H9 (cell line): ENCODE data around the gene JUP. TPM values are rescaled to one million over a fixed set of nuclear protein-coding genes. Genes with fewer than 3 reads are reported as not detected.

Experiments used
- DNase-seq: peaks from one replicate; pipeline ENCODE4 v3.0.0-alpha.2; 2017
- H2AFZ ChIP-seq: one replicate; pipeline ENCODE4 v1.6.1; 2013; ENCODE audit warnings: mild to moderate bottlenecking, low read length, control low read depth, moderate library complexity
- H2AK5ac ChIP-seq: 2 replicates; pipeline ENCODE4 v1.6.1; 2013; ENCODE audit warnings: low read length, control low read depth, mixed read lengths; ENCODE audit not compliant: insufficient read length
- H2BK120ac ChIP-seq: one replicate; pipeline ENCODE4 v1.6.1; 2013; ENCODE audit warnings: low read depth, mild to moderate bottlenecking, low read length, control low read depth, inconsistent platforms; ENCODE audit not compliant: poor library complexity, severe bottlenecking
- H2BK12ac ChIP-seq: 2 replicates; pipeline ENCODE4 v1.6.1; 2013; ENCODE audit warnings: low read length, control low read depth, mixed read lengths, low read depth; ENCODE audit not compliant: insufficient read length
- H2BK15ac ChIP-seq: 2 replicates; pipeline ENCODE4 v1.6.1; 2013; ENCODE audit warnings: low read depth, low read length, control low read depth
- H2BK20ac ChIP-seq: one replicate; pipeline ENCODE4 v1.6.1; 2013; ENCODE audit warnings: low read depth, mild to moderate bottlenecking, low read length, control low read depth, inconsistent platforms; ENCODE audit not compliant: poor library complexity, severe bottlenecking
- H2BK5ac ChIP-seq: 2 replicates; pipeline ENCODE4 v1.6.1; 2013; ENCODE audit warnings: low read length, control low read depth, mixed read lengths; ENCODE audit not compliant: insufficient read length
- H3K14ac ChIP-seq: 2 replicates; pipeline ENCODE4 v1.6.1; 2013; ENCODE audit warnings: low read length, control low read depth; ENCODE audit not compliant: insufficient read depth
- H3K18ac ChIP-seq: 2 replicates; pipeline ENCODE4 v1.6.1; 2013; ENCODE audit warnings: low read depth, mild to moderate bottlenecking, mixed read lengths, low read length, control low read depth; ENCODE audit not compliant: insufficient read length
- H3K23ac ChIP-seq: 2 replicates; pipeline ENCODE4 v1.6.1; 2013; ENCODE audit warnings: low read length, control low read depth, mixed read lengths, low read depth; ENCODE audit not compliant: insufficient read length
- H3K23me2 ChIP-seq: 2 replicates; pipeline ENCODE4 v1.6.1; 2013; ENCODE audit warnings: low read depth, mild to moderate bottlenecking, mixed read lengths, low read length, control low read depth; ENCODE audit not compliant: insufficient read length, poor library complexity, severe bottlenecking
- H3K27ac ChIP-seq: 2 replicates; pipeline ENCODE4 v1.5.1; 2013; ENCODE audit warnings: low read length, control low read depth, mixed read lengths, low read depth; ENCODE audit not compliant: insufficient read length
- H3K27me3 ChIP-seq: 2 replicates; pipeline ENCODE4 v1.6.1; 2013; ENCODE audit warnings: low read length, control low read depth, inconsistent platforms; ENCODE audit not compliant: insufficient read depth
- H3K4ac ChIP-seq: 2 replicates; pipeline ENCODE4 v1.6.1; 2013; ENCODE audit warnings: low read depth, mild to moderate bottlenecking, control low read depth, inconsistent platforms, low read length, moderate library complexity
- H3K4me1 ChIP-seq: 2 replicates; pipeline ENCODE4 v1.6.1; 2013; ENCODE audit warnings: low read length, control low read depth, inconsistent platforms; ENCODE audit not compliant: insufficient read depth
- H3K4me2 ChIP-seq: 2 replicates; pipeline ENCODE4 v1.6.1; 2013; ENCODE audit warnings: low read length, control low read depth, mixed read lengths; ENCODE audit not compliant: insufficient read length, insufficient read depth
- H3K56ac ChIP-seq: 2 replicates; pipeline ENCODE4 v1.6.1; 2013; ENCODE audit warnings: low read depth, mild to moderate bottlenecking, mixed read lengths, low read length, control low read depth; ENCODE audit not compliant: insufficient read length
- H3K79me1 ChIP-seq: 2 replicates; pipeline ENCODE4 v1.6.1; 2013; ENCODE audit warnings: low read depth, mild to moderate bottlenecking, moderate library complexity, low read length, control low read depth, inconsistent platforms; ENCODE audit not compliant: insufficient read depth, poor library complexity, severe bottlenecking
- H3K79me2 ChIP-seq: 2 replicates; pipeline ENCODE4 v1.6.1; 2013; ENCODE audit warnings: low read length, control low read depth, inconsistent platforms; ENCODE audit not compliant: insufficient read depth
- H3K9ac ChIP-seq: 2 replicates; pipeline ENCODE4 v1.6.1; 2013; ENCODE audit warnings: low read length, control low read depth, mixed read lengths; ENCODE audit not compliant: insufficient read length; ENCODE audit errors: extremely low read depth
- H3K9me3 ChIP-seq: one replicate; pipeline ENCODE4 v1.6.1; 2013; ENCODE audit warnings: low read depth, low read length, inconsistent platforms; ENCODE audit not compliant: control insufficient read depth
- H3T11ph ChIP-seq: one replicate; pipeline ENCODE4 v1.6.1; 2013; ENCODE audit warnings: mild to moderate bottlenecking, low read length, control low read depth, inconsistent platforms
- H4K20me1 ChIP-seq: one replicate; pipeline ENCODE4 v1.6.1; 2013; ENCODE audit not compliant: control insufficient read depth, insufficient read length, insufficient read depth
- H4K5ac ChIP-seq: 2 replicates; pipeline ENCODE4 v1.6.1; 2013; ENCODE audit warnings: low read depth, mild to moderate bottlenecking, mixed read lengths, low read length, control low read depth; ENCODE audit not compliant: insufficient read length
- H4K8ac ChIP-seq: replicated peaks from 2 replicates; pipeline ENCODE4 v1.6.1; 2013; ENCODE audit warnings: low read length, control low read depth, mixed read lengths, low read depth; ENCODE audit not compliant: insufficient read length
- H4K91ac ChIP-seq: 2 replicates; pipeline ENCODE4 v1.6.1; 2013; ENCODE audit warnings: low read depth, mild to moderate bottlenecking, moderate library complexity, mixed read lengths, low read length, control low read depth; ENCODE audit not compliant: insufficient read length
- H3K27ac Mint-ChIP-seq, 3 experiments: 2 replicates in 2 of 3; 3 replicates in 1 of 3; pipeline ENCODE4 v1.8.0; 2020 to 2021; ENCODE audit warnings: mixed read lengths in 3 of 3, mild to moderate bottlenecking in 1 of 3, moderate library complexity in 1 of 3
- H3K27me3 Mint-ChIP-seq: 2 replicates; pipeline ENCODE4 v1.8.0; 2021; ENCODE audit warnings: low read depth, mild to moderate bottlenecking, moderate library complexity, mixed read lengths
- H3K36me3 Mint-ChIP-seq, 3 experiments: 2 replicates in 2 of 3; 3 replicates in 1 of 3; pipeline ENCODE4 v1.8.0; 2020 to 2021; ENCODE audit warnings: low read depth in 3 of 3, mixed read lengths in 3 of 3; ENCODE audit not compliant: insufficient read depth in 1 of 3
- H3K4me1 Mint-ChIP-seq, 2 experiments: 2 replicates each; pipeline ENCODE4 v1.8.0; 2020; ENCODE audit warnings: mixed read lengths in 2 of 2
- H3K4me3 Mint-ChIP-seq, 2 experiments: 2 replicates in 1 of 2; 3 replicates in 1 of 2; pipeline ENCODE4 v1.8.0; 2020 to 2021; ENCODE audit warnings: mild to moderate bottlenecking in 2 of 2, mixed read lengths in 2 of 2, moderate library complexity in 1 of 2
- H3K9me3 Mint-ChIP-seq, 2 experiments: 2 replicates in 1 of 2; 3 replicates in 1 of 2; pipeline ENCODE4 v1.8.0; 2020; ENCODE audit warnings: mild to moderate bottlenecking in 2 of 2, mixed read lengths in 2 of 2, moderate library complexity in 1 of 2
- WGBS: extraction: QIAGEN DNeasy Blood & Tissue Kit; methylation state at CpG from one replicate; pipeline ENCODE4 v1.1.7; 2013; ENCODE audit warnings: missing lambda C conversion rate, low lambda C conversion rate, mixed read lengths; ENCODE audit not compliant: insufficient read length; ENCODE audit errors: extremely low coverage; 5-methylcytosine and 5-hydroxymethylcytosine counted together
- total RNA-seq: library from RNA; stranded (reverse); gene quantifications from 2 replicates; pipeline ENCODE4 v1.2.1, GENCODE V29; 2021
- TF ChIP-seq, protein P1 (sequence below): fragments of 200-600 bp; sonication (generic); conservative IDR thresholded peaks from 3 replicates; pipeline ENCODE4 v1.8.0; 2021; ENCODE audit warnings: antibody characterized with exemption, mild to moderate bottlenecking

Gene JUP
- total RNA-seq, 1 experiment from 2014 or later, result 90.1 TPM

DNA sequence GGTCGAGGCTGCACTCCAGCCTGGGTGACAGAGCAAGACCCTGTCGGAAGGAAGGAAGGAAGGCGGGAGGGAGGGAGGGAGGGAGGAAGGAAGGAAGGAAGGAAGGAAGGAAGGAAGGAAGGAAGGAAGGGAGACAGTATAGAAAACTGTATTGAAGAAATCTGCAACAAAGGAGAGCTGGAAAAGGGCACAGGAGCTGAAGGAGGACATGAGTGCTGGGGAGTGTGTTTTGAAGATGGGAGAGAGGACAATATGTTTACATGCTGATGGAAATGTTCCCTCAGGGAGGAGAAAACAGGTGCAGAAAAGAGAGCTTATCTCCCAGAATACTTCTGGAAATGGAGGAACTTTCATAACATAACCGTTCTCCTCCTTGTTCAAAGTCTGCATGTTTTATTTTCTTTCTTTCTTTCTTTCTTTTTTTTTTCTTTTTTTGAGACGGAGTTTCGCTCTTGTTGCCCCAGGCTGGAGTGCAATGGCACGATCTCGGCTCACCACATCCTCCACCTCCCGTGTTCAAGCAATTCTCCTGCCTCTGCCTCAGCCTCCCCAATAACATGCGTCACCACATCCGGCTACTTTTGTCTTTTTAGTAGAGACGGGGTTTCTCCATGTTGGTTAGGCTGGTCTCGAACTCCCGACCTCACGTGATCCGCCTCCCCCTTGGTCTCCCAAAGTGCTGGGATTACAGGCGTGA lies 49.4 kb downstream of the JUP start:
- H2BK20ac ChIP-seq, result no peak overlapping the region
- TF ChIP-seq, protein P1, sequence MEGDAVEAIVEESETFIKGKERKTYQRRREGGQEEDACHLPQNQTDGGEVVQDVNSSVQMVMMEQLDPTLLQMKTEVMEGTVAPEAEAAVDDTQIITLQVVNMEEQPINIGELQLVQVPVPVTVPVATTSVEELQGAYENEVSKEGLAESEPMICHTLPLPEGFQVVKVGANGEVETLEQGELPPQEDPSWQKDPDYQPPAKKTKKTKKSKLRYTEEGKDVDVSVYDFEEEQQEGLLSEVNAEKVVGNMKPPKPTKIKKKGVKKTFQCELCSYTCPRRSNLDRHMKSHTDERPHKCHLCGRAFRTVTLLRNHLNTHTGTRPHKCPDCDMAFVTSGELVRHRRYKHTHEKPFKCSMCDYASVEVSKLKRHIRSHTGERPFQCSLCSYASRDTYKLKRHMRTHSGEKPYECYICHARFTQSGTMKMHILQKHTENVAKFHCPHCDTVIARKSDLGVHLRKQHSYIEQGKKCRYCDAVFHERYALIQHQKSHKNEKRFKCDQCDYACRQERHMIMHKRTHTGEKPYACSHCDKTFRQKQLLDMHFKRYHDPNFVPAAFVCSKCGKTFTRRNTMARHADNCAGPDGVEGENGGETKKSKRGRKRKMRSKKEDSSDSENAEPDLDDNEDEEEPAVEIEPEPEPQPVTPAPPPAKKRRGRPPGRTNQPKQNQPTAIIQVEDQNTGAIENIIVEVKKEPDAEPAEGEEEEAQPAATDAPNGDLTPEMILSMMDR, result no peak
- H2AFZ ChIP-seq, result no peak overlapping the region
- H2BK5ac ChIP-seq, result no peak overlapping the region
- no peak overlapping the region for H3T11ph ChIP-seq
- Mint-ChIP-seq H3K27me3 (peaks cover 58% of the 10 kb centered on the region), H3K4me1 (peaks cover 12 to 37% of the 10 kb centered on the region in 2 experiments), H3K36me3 (no peaks in the 10 kb centered on the region; a peak in 1 of 7 replicates), H3K27ac (no peak overlapping the region), H3K4me3 (no peak overlapping the region; a peak in 1 of 5 replicates), H3K9me3 (no peaks in the 10 kb centered on the region)
- H4K5ac ChIP-seq, result no peak overlapping the region
- H3K23ac ChIP-seq, result no peak overlapping the region
- no peak overlapping the region for H4K8ac ChIP-seq
- H3K27me3 ChIP-seq, result peaks cover 19% of the 10 kb centered on the region; the same call in 1 of the 2 replicates
- H3K23me2 ChIP-seq, result peaks cover 8% of the 10 kb centered on the region
- H3K9ac ChIP-seq, result no peak overlapping the region
- no peaks in the 10 kb centered on the region for H3K9me3 ChIP-seq
- no peak overlapping the region for H2BK120ac ChIP-seq
- H3K56ac ChIP-seq, result no peak overlapping the region
- no peak overlapping the region for H3K14ac ChIP-seq
- no peak overlapping the region for H3K4me2 ChIP-seq
- H3K4me1 ChIP-seq, result no peaks in the 10 kb centered on the region
- no peak overlapping the region for H3K4ac ChIP-seq
- H3K18ac ChIP-seq, result no peak overlapping the region
- no peaks in the 10 kb centered on the region for H4K20me1 ChIP-seq
- no peak overlapping the region for H3K27ac ChIP-seq
- no peak overlapping the region for H2BK12ac ChIP-seq
- DNase-seq, result no peak
- no CpG with 5 or more reads among the region's 17 CpGs for WGBS
- no peaks in the 10 kb centered on the region for H3K79me1 ChIP-seq
- no peak overlapping the region for H4K91ac ChIP-seq
- H2BK15ac ChIP-seq, result no peak overlapping the region
- H2AK5ac ChIP-seq, result no peak overlapping the region
- H3K79me2 ChIP-seq, result no peaks in the 10 kb centered on the region
